B cell (primary cell): Measurements from ENCODE around the gene TRIM15. TPM values are rescaled to one million over a fixed set of nuclear protein-coding genes. Genes with fewer than 3 reads are reported as not detected.

Experiments
- ATAC-seq: fragments of 200-7000 bp; cut with Tn5 transposase; one replicate; pipeline ENCODE4 v1.10.0; 2021; ENCODE audit warnings: low read depth, mild to moderate bottlenecking, moderate number of reproducible peaks, moderate library complexity
- CTCF ChIA-PET: fragments of 350-600 bp; sonication (Branson Sonifier 250); formaldehyde crosslinking; loops from one replicate; lab custom pipeline; 2021; ENCODE audit warnings: antibody characterized with exemption, inconsistent platforms; lab: Charles Lee
- POLR2A ChIA-PET: fragments of 350-600 bp; sonication (Branson Sonifier 250); formaldehyde crosslinking; loops from one replicate; lab custom pipeline; 2021; ENCODE audit warnings: antibody characterized with exemption; lab: Charles Lee
- DNase-seq: peaks from one replicate; pipeline ENCODE4 v3.0.0; 2013
- H2AFZ ChIP-seq: 2 replicates; pipeline ENCODE4 v1.6.1; 2012; ENCODE audit warnings: mild to moderate bottlenecking, low read depth, low read length; ENCODE audit not compliant: insufficient read depth, poor library complexity, severe bottlenecking
- H3K27ac ChIP-seq, 2 donors: 1 replicate in 1 of 2; 2 replicates in 1 of 2; pipeline ENCODE4 v1.5.1; 2012 to 2013; ENCODE audit warnings: low read length in 2 of 2, mild to moderate bottlenecking in 2 of 2, moderate library complexity in 1 of 2
- H3K27me3 ChIP-seq, 4 experiments: fragments of 200-600 bp in 1 of 4; sonication (generic) in 1 of 4; replicated peaks in 1 of 4; 1 replicate in 2 of 4; 2 replicates in 2 of 4; pipeline versions ENCODE4 v1.6.1 to v1.7.0; 2013 to 2016; ENCODE audit warnings: low read length in 3 of 4, mild to moderate bottlenecking in 2 of 4, mixed read lengths in 1 of 4, moderate library complexity in 1 of 4; ENCODE audit not compliant: insufficient read depth in 4 of 4, control insufficient read depth in 3 of 4; ENCODE audit errors: control extremely low read depth in 1 of 4
- H3K36me3 ChIP-seq, 2 experiments: replicated peaks in 1 of 2; 1 replicate in 1 of 2; 2 replicates in 1 of 2; pipeline versions ENCODE4 v1.6.1 to v1.7.1; 2013; ENCODE audit warnings: low read length in 1 of 2; ENCODE audit not compliant: insufficient read depth in 2 of 2, control insufficient read depth in 1 of 2; ENCODE audit errors: control extremely low read depth in 1 of 2, extremely low read depth in 1 of 2
- H3K4me1 ChIP-seq, 2 donors: fragments of 200-600 bp in 1 of 2; sonication (generic) in 1 of 2; 1 replicate in 1 of 2; 2 replicates in 1 of 2; pipeline versions ENCODE4 v1.5.1 to v1.6.1; 2013 to 2017; ENCODE audit warnings: low read length in 2 of 2; ENCODE audit not compliant: control insufficient read depth in 2 of 2, insufficient read depth in 2 of 2
- H3K4me2 ChIP-seq: replicated peaks from 2 replicates; pipeline ENCODE3; 2012; ENCODE audit warnings: mild to moderate bottlenecking, low read depth, low read length; ENCODE audit not compliant: poor library complexity, severe bottlenecking
- H3K4me3 ChIP-seq, 5 experiments: fragments of 200-600 bp in 1 of 5; sonication (generic) in 1 of 5; 1 replicate in 3 of 5; 2 replicates in 2 of 5; pipeline versions ENCODE4 v1.5.1 to v1.7.0; 2011 to 2016; ENCODE audit warnings: low read length in 4 of 5, mild to moderate bottlenecking in 4 of 5, low read depth in 2 of 5, control low read depth in 1 of 5, moderate library complexity in 1 of 5; ENCODE audit not compliant: insufficient read depth in 1 of 5; ENCODE audit errors: control extremely low read depth in 1 of 5, extremely low read depth in 1 of 5
- H3K79me2 ChIP-seq: fragments of 200-600 bp; sonication (generic); one replicate; pipeline ENCODE4 v1.6.0; 2016; ENCODE audit warnings: low read length; ENCODE audit not compliant: control insufficient read depth, insufficient read depth
- H3K9ac ChIP-seq: fragments of 200-600 bp; sonication (generic); 2 replicates; pipeline ENCODE4 v1.6.1; 2017; ENCODE audit warnings: mild to moderate bottlenecking, low read length, moderate library complexity
- H3K9me3 ChIP-seq, 3 donors: one replicate each; pipeline versions ENCODE4 v1.6.1 to v1.7.1; 2013; ENCODE audit warnings: low read length in 2 of 3; ENCODE audit not compliant: control insufficient read depth in 2 of 3, insufficient read depth in 1 of 3; ENCODE audit errors: control extremely low read depth in 1 of 3
- H4K20me1 ChIP-seq: 2 replicates; pipeline ENCODE4 v1.6.0; 2012; ENCODE audit warnings: mild to moderate bottlenecking, low read length; ENCODE audit not compliant: insufficient read depth, control insufficient read depth, poor library complexity, severe bottlenecking
- H3K27ac Mint-ChIP-seq: one replicate; pipeline ENCODE4 v1.8.0; 2021; ENCODE audit warnings: mixed read lengths
- H3K27me3 Mint-ChIP-seq: one replicate; pipeline ENCODE4 v1.8.0; 2021; ENCODE audit warnings: mixed read lengths
- H3K4me1 Mint-ChIP-seq: one replicate; pipeline ENCODE4 v1.8.0; 2021; ENCODE audit warnings: mixed read lengths
- H3K4me3 Mint-ChIP-seq: one replicate; pipeline ENCODE4 v1.8.0; 2021; ENCODE audit warnings: mixed read lengths
- H3K9me3 Mint-ChIP-seq: one replicate; pipeline ENCODE4 v1.8.0; 2022; ENCODE audit warnings: mixed read lengths; ENCODE audit not compliant: insufficient read depth
- EZH2 ChIP-seq: IDR thresholded peaks from 2 replicates; pipeline ENCODE4 v1.6.1; 2012; ENCODE audit warnings: borderline replicate concordance, low read depth, mild to moderate bottlenecking, moderate library complexity, low read length; ENCODE audit not compliant: insufficient read depth, poor library complexity, severe bottlenecking
- WGBS: methylation state at CpG from one replicate; pipeline ENCODE4 v1.1.5; 2013; ENCODE audit warnings: missing lambda C conversion rate; ENCODE audit not compliant: insufficient coverage; 5-methylcytosine and 5-hydroxymethylcytosine counted together
- intact Hi-C: fragments of 100-400 bp; cut with micrococcal nuclease; formaldehyde crosslinking; loops from one replicate; pipeline ENCODE4 v1.10.0; 2022
- polyA plus RNA-seq: library from polyadenylated mRNA; depleted of rRNA; stranded (reverse); fragments of >200 nt; gene quantifications from 2 replicates; pipeline ENCODE4 v1.2.3, GENCODE V29; 2012
- total RNA-seq, 2 donors: library from RNA; stranded (reverse); fragments of 120-200 nt in 1 of 2; gene quantifications; 1 replicate in 1 of 2; 2 replicates in 1 of 2; pipeline versions ENCODE4 v1.2.3 to v1.2.4, GENCODE V29; 2013 to 2022
- TF ChIP-seq, protein P1 (sequence below): fragments of 200-600 bp; IDR thresholded peaks from one replicate; pipeline ENCODE4 v1.8.0; 2022; ENCODE audit warnings: antibody characterized with exemption, mild to moderate bottlenecking

Gene TRIM15
- total and polyA plus RNA-seq, 2 donors (not counting 1 experiment from before 2014, with no cell fraction given), result not detected

GRCh38 chr6:30206799-30207618 is 43.7 kb downstream of the TRIM15 start:
- peaks cover 80% of the 10 kb centered on the region for H4K20me1 ChIP-seq
- no peak overlapping the region for H3K27ac ChIP-seq
- H3K27ac Mint-ChIP-seq, result peak overlapping the region; percentile 63
- DNase-seq, result no peak
- peak overlapping the region; percentile 25 for H3K4me2 ChIP-seq
- H3K9me3 ChIP-seq, result no peaks in the 10 kb centered on the region
- no peak for ATAC-seq
- H2AFZ ChIP-seq, result no peak overlapping the region
- H3K79me2 ChIP-seq, result peaks cover 98% of the 10 kb centered on the region
- peak overlapping the region; percentile 15 for H3K9ac ChIP-seq
- POLR2A ChIA-PET, result no interaction called here
- H3K4me1 Mint-ChIP-seq, result peaks cover 70% of the 10 kb centered on the region
- peak overlapping the region in 1 of 5 experiments; percentile 2 for H3K4me3 ChIP-seq
- H3K4me1 ChIP-seq, result peaks cover 57 to 65% of the 10 kb centered on the region in 2 donors
- no peaks in the 10 kb centered on the region for H3K9me3 Mint-ChIP-seq
- peaks cover 0 to 18% of the 10 kb centered on the region in 2 experiments for H3K36me3 ChIP-seq
- intact Hi-C loops, result loop anchor here (5.0 kb wide), 1 partner anchor 35 kb away; no protein-coding TSS in a partner anchor
- H3K4me3 Mint-ChIP-seq, result peak overlapping the region; percentile 45
- CTCF ChIA-PET, result interaction anchor here (1.4 kb wide), 1 partner anchor 76 kb away, joined by 4 read pairs; no protein-coding TSS in a partner anchor
- no peaks in the 10 kb centered on the region for H3K27me3 ChIP-seq
- no peak for TF ChIP-seq EZH2
- TF ChIP-seq, protein P1, sequence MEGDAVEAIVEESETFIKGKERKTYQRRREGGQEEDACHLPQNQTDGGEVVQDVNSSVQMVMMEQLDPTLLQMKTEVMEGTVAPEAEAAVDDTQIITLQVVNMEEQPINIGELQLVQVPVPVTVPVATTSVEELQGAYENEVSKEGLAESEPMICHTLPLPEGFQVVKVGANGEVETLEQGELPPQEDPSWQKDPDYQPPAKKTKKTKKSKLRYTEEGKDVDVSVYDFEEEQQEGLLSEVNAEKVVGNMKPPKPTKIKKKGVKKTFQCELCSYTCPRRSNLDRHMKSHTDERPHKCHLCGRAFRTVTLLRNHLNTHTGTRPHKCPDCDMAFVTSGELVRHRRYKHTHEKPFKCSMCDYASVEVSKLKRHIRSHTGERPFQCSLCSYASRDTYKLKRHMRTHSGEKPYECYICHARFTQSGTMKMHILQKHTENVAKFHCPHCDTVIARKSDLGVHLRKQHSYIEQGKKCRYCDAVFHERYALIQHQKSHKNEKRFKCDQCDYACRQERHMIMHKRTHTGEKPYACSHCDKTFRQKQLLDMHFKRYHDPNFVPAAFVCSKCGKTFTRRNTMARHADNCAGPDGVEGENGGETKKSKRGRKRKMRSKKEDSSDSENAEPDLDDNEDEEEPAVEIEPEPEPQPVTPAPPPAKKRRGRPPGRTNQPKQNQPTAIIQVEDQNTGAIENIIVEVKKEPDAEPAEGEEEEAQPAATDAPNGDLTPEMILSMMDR, result no peak
- WGBS, result 65% methylated on average over 8 of the region's 11 CpGs
- H3K27me3 Mint-ChIP-seq, result no peaks in the 10 kb centered on the region
